HG03558 (cell line): ENCODE measurements around the gene LPA.
A peak's percentile ranks its signal among the peaks of the same experiment; 100 is the strongest.

ENCODE experiments used
- ATAC-seq: cut with Tn5 transposase; IDR thresholded peaks from one replicate; pipeline ENCODE4 v1.9.1; 2021; ENCODE audit warnings: moderate number of reproducible peaks; ENCODE audit not compliant: unreplicated experiment; ENCODE audit errors: extremely low read depth

Gene LPA

GRCh38 chr6:160519603-160520042 lies 144.5 kb downstream of the LPA start:
- ATAC-seq, result peak; percentile 55

GRCh38 chr6:160519133-160519532 lies 144.9 kb downstream of the LPA start:
- no peak for ATAC-seq

- ATAC-seq, result no peak
These were observed 150.2 kb downstream of the LPA start for GRCh38 chr6:160513836-160514235.

GRCh38 chr6:160510976-160511617 lies 153.0 kb downstream of the LPA start:
- no peak for ATAC-seq

- no peak for ATAC-seq
These were observed 153.9 kb downstream of the LPA start for GRCh38 chr6:160510199-160510598.

GRCh38 chr6:160509610-160510009 lies 154.5 kb downstream of the LPA start:
- no peak for ATAC-seq

GRCh38 chr6:160508599-160508998 lies 155.5 kb downstream of the LPA start:
- ATAC-seq, result no peak

- ATAC-seq, result no peak
These were observed 156.7 kb downstream of the LPA start for GRCh38 chr6:160507420-160507819.

GRCh38 chr6:160505970-160506369 lies 158.1 kb downstream of the LPA start:
- ATAC-seq, result no peak

GRCh38 chr6:160500639-160501038 lies 163.4 kb downstream of the LPA start:
- ATAC-seq, result no peak

GRCh38 chr6:160494576-160494975 lies 169.5 kb downstream of the LPA start:
- ATAC-seq, result no peak

GRCh38 chr6:160489091-160489490 lies 175.0 kb downstream of the LPA start:
- ATAC-seq, result no peak

- no peak for ATAC-seq
These were observed 177.0 kb downstream of the LPA start for GRCh38 chr6:160487116-160487515.
